GM21737 (cell line): ENCODE results near the gene GABRA6.

Source experiments
- ATAC-seq: cut with Tn5 transposase; IDR thresholded peaks from one replicate; pipeline ENCODE4 v1.9.1; 2021; ENCODE audit warnings: mild to moderate bottlenecking, moderate library complexity; ENCODE audit not compliant: unreplicated experiment

The GABRA6 gene

GRCh38 chr5:161751265-161751664, 65.7 kb downstream of the GABRA6 start:
- ATAC-seq = no peak
